Panc1 (cell line): ENCODE measurements around the gene CDHR5.

Experiments
- POLR2AphosphoS5 ChIP-seq: IDR thresholded peaks from 2 replicates; pipeline ENCODE4 v1.6.1; 2012; ENCODE audit warnings: mild to moderate bottlenecking, low read depth, low read length, moderate library complexity
- SIN3A ChIP-seq: IDR thresholded peaks from 2 replicates; pipeline ENCODE4 v1.6.1; 2012; ENCODE audit warnings: low read depth, mild to moderate bottlenecking, low read length, moderate library complexity, borderline replicate concordance; ENCODE audit not compliant: insufficient read depth
- TF ChIP-seq, protein P1 (sequence below): fragments of 450-650 bp; IDR thresholded peaks from 2 replicates; pipeline ENCODE4 v1.5.1; 2017; ENCODE audit warnings: mild to moderate bottlenecking
- TF ChIP-seq, protein P2 (sequence below), 2 experiments: IDR thresholded peaks; 2 replicates each; pipeline ENCODE4 v1.6.1; 2011 to 2012; ENCODE audit warnings: low read depth in 2 of 2, control low read depth in 1 of 2, low read length in 1 of 2, mild to moderate bottlenecking in 1 of 2, moderate library complexity in 1 of 2; ENCODE audit not compliant: insufficient read depth in 1 of 2

DNA sequence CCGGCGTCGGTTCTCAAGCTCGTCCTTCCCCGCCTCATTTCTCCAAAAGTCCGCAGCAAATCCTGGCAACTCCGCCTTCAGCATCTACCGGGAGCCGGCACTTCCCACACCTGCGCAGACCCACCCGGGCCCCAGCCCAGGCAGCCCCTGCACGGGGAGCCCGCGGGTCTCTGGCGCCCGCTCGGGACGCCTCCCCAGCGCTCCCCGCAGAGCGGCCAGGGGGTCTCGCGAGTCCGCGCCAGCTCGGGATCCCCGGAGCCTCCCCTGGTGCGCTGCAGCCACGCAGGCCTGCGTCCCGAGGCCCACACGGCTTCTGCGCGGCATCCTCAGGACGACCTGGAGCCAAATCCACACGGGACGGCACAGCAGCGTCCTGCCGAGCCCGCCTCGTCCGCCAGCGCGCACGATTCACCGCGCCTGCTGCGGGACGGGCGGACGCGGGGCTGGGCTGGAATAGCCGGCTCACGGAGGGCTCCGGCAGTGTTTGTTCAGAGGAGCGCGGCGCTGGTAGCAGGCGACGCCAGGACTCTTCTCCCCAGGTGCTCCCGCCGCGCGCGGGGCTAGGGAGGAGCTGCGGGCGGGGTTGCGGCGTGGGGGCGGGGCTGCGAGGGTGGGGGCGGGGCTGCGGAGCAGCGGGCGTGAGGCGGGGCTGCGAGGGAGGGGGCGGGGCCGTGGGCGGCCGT, 49.3 kb downstream of the CDHR5 start:
- TF ChIP-seq, protein P1, sequence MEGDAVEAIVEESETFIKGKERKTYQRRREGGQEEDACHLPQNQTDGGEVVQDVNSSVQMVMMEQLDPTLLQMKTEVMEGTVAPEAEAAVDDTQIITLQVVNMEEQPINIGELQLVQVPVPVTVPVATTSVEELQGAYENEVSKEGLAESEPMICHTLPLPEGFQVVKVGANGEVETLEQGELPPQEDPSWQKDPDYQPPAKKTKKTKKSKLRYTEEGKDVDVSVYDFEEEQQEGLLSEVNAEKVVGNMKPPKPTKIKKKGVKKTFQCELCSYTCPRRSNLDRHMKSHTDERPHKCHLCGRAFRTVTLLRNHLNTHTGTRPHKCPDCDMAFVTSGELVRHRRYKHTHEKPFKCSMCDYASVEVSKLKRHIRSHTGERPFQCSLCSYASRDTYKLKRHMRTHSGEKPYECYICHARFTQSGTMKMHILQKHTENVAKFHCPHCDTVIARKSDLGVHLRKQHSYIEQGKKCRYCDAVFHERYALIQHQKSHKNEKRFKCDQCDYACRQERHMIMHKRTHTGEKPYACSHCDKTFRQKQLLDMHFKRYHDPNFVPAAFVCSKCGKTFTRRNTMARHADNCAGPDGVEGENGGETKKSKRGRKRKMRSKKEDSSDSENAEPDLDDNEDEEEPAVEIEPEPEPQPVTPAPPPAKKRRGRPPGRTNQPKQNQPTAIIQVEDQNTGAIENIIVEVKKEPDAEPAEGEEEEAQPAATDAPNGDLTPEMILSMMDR, result no peak
- TF ChIP-seq, protein P2, sequence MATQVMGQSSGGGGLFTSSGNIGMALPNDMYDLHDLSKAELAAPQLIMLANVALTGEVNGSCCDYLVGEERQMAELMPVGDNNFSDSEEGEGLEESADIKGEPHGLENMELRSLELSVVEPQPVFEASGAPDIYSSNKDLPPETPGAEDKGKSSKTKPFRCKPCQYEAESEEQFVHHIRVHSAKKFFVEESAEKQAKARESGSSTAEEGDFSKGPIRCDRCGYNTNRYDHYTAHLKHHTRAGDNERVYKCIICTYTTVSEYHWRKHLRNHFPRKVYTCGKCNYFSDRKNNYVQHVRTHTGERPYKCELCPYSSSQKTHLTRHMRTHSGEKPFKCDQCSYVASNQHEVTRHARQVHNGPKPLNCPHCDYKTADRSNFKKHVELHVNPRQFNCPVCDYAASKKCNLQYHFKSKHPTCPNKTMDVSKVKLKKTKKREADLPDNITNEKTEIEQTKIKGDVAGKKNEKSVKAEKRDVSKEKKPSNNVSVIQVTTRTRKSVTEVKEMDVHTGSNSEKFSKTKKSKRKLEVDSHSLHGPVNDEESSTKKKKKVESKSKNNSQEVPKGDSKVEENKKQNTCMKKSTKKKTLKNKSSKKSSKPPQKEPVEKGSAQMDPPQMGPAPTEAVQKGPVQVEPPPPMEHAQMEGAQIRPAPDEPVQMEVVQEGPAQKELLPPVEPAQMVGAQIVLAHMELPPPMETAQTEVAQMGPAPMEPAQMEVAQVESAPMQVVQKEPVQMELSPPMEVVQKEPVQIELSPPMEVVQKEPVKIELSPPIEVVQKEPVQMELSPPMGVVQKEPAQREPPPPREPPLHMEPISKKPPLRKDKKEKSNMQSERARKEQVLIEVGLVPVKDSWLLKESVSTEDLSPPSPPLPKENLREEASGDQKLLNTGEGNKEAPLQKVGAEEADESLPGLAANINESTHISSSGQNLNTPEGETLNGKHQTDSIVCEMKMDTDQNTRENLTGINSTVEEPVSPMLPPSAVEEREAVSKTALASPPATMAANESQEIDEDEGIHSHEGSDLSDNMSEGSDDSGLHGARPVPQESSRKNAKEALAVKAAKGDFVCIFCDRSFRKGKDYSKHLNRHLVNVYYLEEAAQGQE (IDR thresholded peaks at IDR 0.05; ENCODE audit: insufficient read depth in 1 of 2, low read depth in 2 of 2, low read length in 1 of 2), result no peak
- TF ChIP-seq POLR2AphosphoS5, result no peak
- TF ChIP-seq SIN3A, result no peak
